ENCODE measurements around the gene RHCE. TPM values are rescaled to one million over a fixed set of nuclear protein-coding genes. Genes with fewer than 3 reads are reported as not detected.
"Not testable (repeated sequence)": the region's sequence is repeated elsewhere in the genome, so short reads cannot be mapped to it uniquely, and the experiment has no call there.

Gene RHCE
- total RNA-seq (2014; rRNA removed; shearing (Covaris generic)), result 0.62 and 0.70 TPM in 2 replicates

DNA sequence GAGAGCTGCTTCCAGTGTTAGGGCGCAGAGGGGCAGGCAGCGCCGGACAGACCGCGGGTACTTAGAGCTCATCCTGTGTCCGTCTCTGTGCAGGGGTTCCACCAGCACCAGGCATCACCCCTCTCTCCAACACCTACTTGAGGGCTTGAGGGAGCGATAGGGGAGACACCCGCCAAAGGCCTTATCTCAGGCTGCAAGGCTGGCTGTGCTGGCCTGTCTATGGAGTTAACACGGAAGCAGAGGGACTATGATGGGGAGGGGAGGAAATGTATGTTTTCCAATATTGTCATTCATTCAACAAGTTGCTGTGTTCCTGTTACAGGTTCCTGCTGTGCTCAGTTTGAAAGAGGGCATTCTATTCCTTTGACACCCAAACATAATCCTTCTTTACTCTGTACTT lies at the start of gene RHCE:
Gene RHCE, minus strand, starts transcription at position 111 of the 400 bp plus-strand sequence. Its CDS starts 39 bp downstream, at position 72.
- not testable (repeated sequence) for DNase-seq

GRCh38 chr1:25469177-25469576 lies 48.6 kb upstream of the RHCE start:
- no peak for DNase-seq
- H3K4me3 ChIP-seq (ENCODE audit: insufficient read depth, low read depth, low read length), result no peak overlapping the region
- H3K27me3 ChIP-seq (ENCODE audit: control insufficient read depth, insufficient read depth, low read length), result no peaks in the 10 kb centered on the region
- H3K36me3 ChIP-seq (replicated peaks; ENCODE audit: control insufficient read depth, insufficient read depth, low read length), result no peaks in the 10 kb centered on the region

More for the DNA sequence above, at the start of gene RHCE:
- H3K4me3 ChIP-seq (ENCODE audit: insufficient read depth, low read depth, low read length); H3K36me3 ChIP-seq (replicated peaks; ENCODE audit: control insufficient read depth, insufficient read depth, low read length); H3K27me3 ChIP-seq (ENCODE audit: control insufficient read depth, insufficient read depth, low read length): not testable (repeated sequence)

GRCh38 chr1:25468033-25468432 lies 47.4 kb upstream of the RHCE start:
- no peak for DNase-seq
- Histone ChIP-seq H3K4me3 (ENCODE audit: insufficient read depth, low read depth, low read length) (no peak overlapping the region), H3K27me3 (ENCODE audit: control insufficient read depth, insufficient read depth, low read length) (no peaks in the 10 kb centered on the region), H3K36me3 (replicated peaks; ENCODE audit: control insufficient read depth, insufficient read depth, low read length) (no peaks in the 10 kb centered on the region)

GRCh38 chr1:25467616-25468015 lies 47.0 kb upstream of the RHCE start:
- DNase-seq, result no peak
- Histone ChIP-seq H3K36me3 (replicated peaks; ENCODE audit: control insufficient read depth, insufficient read depth, low read length) (no peaks in the 10 kb centered on the region), H3K4me3 (ENCODE audit: insufficient read depth, low read depth, low read length) (no peak overlapping the region), H3K27me3 (ENCODE audit: control insufficient read depth, insufficient read depth, low read length) (no peaks in the 10 kb centered on the region)

DNA sequence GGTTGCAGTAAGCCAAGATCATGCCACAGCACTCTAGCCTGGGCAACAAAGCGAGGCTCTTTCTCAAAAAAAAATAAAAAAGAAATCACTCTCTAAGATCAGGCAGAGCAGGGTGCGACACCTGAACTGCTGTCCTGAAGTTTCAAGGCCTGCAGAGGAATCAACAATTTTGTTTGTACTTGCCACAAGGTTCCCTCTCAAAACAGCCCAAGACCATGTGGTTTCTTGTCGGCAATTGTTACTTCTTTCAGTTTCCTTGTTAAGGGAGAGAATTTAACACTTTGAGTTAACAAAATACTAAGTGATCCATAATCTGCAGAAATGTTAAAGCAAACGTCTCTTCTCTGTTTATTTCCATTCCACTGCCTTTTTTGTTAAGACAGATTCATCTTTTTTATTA lies 46.6 kb upstream of the RHCE start:
- Histone ChIP-seq H3K27me3 (ENCODE audit: control insufficient read depth, insufficient read depth, low read length) (no peaks in the 10 kb centered on the region), H3K4me3 (ENCODE audit: insufficient read depth, low read depth, low read length) (no peak overlapping the region), H3K36me3 (replicated peaks; ENCODE audit: control insufficient read depth, insufficient read depth, low read length) (no peaks in the 10 kb centered on the region)
- no peak for DNase-seq

DNA sequence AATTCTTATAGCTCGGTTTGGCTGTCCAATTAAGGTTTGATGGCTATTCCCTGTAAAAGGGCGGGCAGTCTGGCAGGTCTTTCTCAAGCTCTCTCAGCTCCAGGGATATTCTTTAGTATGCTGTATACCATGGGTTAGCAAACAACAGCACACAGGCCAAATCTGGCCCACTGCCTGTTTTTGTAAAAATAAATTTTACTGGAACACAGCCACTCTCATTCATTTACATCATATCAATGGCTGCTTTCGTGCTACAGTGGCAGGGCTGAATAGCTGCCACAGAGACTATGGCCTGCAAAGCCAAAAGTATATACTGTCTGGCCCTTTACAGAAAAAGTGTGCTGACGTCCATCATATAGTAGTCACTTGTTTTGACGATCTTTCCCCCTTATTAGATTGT lies 42.1 kb upstream of the RHCE start:
- DNase-seq, result no peak
- H3K36me3 ChIP-seq (replicated peaks; ENCODE audit: control insufficient read depth, insufficient read depth, low read length), result peaks cover 4% of the 10 kb centered on the region
- no peak overlapping the region for H3K4me3 ChIP-seq (ENCODE audit: insufficient read depth, low read depth, low read length)
- no peaks in the 10 kb centered on the region for H3K27me3 ChIP-seq (ENCODE audit: control insufficient read depth, insufficient read depth, low read length)

- Histone ChIP-seq H3K4me3 (ENCODE audit: insufficient read depth, low read depth, low read length) (no peak overlapping the region), H3K36me3 (replicated peaks; ENCODE audit: control insufficient read depth, insufficient read depth, low read length) (peaks cover 4% of the 10 kb centered on the region), H3K27me3 (ENCODE audit: control insufficient read depth, insufficient read depth, low read length) (no peaks in the 10 kb centered on the region)
- DNase-seq, result no peak
These were observed 41.2 kb upstream of the RHCE start for GRCh38 chr1:25461849-25462248.

GRCh38 chr1:25460816-25461215 lies 40.2 kb upstream of the RHCE start:
- DNase-seq; H3K36me3 ChIP-seq (replicated peaks; ENCODE audit: control insufficient read depth, insufficient read depth, low read length); H3K27me3 ChIP-seq (ENCODE audit: control insufficient read depth, insufficient read depth, low read length); H3K4me3 ChIP-seq (ENCODE audit: insufficient read depth, low read depth, low read length): not testable (repeated sequence)

DNA sequence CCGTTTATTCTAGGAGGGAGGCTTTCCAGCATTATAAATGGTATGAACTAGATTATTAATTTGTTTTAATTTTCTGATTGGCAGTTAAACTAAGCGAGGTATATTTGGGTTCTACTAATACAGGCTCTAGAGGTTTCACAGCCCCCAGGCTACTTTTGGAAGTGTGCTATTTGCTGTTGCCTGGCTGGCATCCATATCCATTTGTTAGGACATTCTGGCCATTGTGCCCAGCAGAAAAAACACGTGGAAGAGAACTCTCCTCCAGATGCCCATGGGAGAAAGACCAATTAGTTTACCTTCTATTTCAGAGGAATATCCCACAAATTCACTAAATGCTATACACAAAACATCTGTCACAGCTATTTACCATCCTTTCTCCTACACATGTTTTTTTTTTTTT lies 39.4 kb upstream of the RHCE start:
- no peak for DNase-seq
- Histone ChIP-seq H3K4me3 (ENCODE audit: insufficient read depth, low read depth, low read length) (no peak overlapping the region), H3K36me3 (replicated peaks; ENCODE audit: control insufficient read depth, insufficient read depth, low read length) (peaks cover 4% of the 10 kb centered on the region), H3K27me3 (ENCODE audit: control insufficient read depth, insufficient read depth, low read length) (no peaks in the 10 kb centered on the region)

DNA sequence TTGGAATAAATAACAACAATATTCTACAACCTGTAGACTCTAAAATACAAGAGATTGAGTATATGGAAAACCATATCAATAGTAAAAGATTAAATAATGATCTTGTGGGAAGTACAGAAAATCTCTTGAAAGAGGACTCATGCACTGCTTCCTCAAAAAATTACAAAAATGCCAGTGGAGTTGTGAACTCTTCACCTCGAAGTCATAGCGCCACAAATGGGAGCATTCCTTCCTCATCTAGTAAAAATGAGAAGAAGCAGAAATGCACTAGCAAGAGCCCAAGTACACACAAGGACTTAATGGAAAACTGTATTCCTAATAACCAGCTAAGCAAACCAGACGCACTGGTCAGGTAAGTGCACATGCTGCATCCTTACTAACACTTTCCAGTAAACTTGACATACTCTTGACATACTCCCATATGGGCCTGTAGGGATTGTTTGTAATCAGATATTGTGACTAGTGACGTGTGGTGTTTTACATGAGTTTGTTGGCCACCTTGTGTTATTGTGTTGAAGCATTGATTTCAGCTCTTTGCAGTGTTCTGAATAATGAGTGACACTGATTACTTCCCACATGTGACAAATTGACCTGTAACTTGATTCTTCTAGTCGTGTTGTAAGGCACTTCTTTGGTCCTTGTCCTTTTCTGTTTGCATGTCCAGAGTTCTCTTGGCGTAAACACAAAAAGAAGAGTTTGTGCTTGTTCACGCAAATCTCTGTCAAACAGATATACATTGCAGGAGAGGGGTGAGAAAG lies 38.1 kb upstream of the RHCE start:
- H3K27me3 ChIP-seq (ENCODE audit: control insufficient read depth, insufficient read depth, low read length), result no peaks in the 10 kb centered on the region
- DNase-seq, result no peak
- H3K36me3 ChIP-seq (replicated peaks; ENCODE audit: control insufficient read depth, insufficient read depth, low read length), result peaks cover 4% of the 10 kb centered on the region
- no peak overlapping the region for H3K4me3 ChIP-seq (ENCODE audit: insufficient read depth, low read depth, low read length)

GRCh38 chr1:25456502-25456901 lies 35.9 kb upstream of the RHCE start:
- Histone ChIP-seq H3K36me3 (replicated peaks; ENCODE audit: control insufficient read depth, insufficient read depth, low read length) (peaks cover 4% of the 10 kb centered on the region), H3K4me3 (ENCODE audit: insufficient read depth, low read depth, low read length) (no peak overlapping the region), H3K27me3 (ENCODE audit: control insufficient read depth, insufficient read depth, low read length) (no peaks in the 10 kb centered on the region)
- DNase-seq, result no peak

GRCh38 chr1:25451908-25452307 lies 31.3 kb upstream of the RHCE start:
- Histone ChIP-seq H3K27me3 (ENCODE audit: control insufficient read depth, insufficient read depth, low read length) (no peaks in the 10 kb centered on the region), H3K36me3 (replicated peaks; ENCODE audit: control insufficient read depth, insufficient read depth, low read length) (no peaks in the 10 kb centered on the region), H3K4me3 (ENCODE audit: insufficient read depth, low read depth, low read length) (no peak overlapping the region)
- no peak for DNase-seq

GRCh38 chr1:25450891-25451290 lies 30.3 kb upstream of the RHCE start:
- no peak for DNase-seq

GRCh38 chr1:25447547-25447946 lies 26.9 kb upstream of the RHCE start:
- no peak for DNase-seq
- Histone ChIP-seq H3K36me3 (replicated peaks; ENCODE audit: control insufficient read depth, insufficient read depth, low read length) (no peaks in the 10 kb centered on the region), H3K27me3 (ENCODE audit: control insufficient read depth, insufficient read depth, low read length) (no peaks in the 10 kb centered on the region), H3K4me3 (ENCODE audit: insufficient read depth, low read depth, low read length) (no peak overlapping the region)

More at GRCh38 chr1:25450891-25451290, 30.3 kb upstream of the RHCE start:
- Histone ChIP-seq H3K27me3 (ENCODE audit: control insufficient read depth, insufficient read depth, low read length) (no peaks in the 10 kb centered on the region), H3K36me3 (replicated peaks; ENCODE audit: control insufficient read depth, insufficient read depth, low read length) (no peaks in the 10 kb centered on the region), H3K4me3 (ENCODE audit: insufficient read depth, low read depth, low read length) (no peak overlapping the region)

DNA sequence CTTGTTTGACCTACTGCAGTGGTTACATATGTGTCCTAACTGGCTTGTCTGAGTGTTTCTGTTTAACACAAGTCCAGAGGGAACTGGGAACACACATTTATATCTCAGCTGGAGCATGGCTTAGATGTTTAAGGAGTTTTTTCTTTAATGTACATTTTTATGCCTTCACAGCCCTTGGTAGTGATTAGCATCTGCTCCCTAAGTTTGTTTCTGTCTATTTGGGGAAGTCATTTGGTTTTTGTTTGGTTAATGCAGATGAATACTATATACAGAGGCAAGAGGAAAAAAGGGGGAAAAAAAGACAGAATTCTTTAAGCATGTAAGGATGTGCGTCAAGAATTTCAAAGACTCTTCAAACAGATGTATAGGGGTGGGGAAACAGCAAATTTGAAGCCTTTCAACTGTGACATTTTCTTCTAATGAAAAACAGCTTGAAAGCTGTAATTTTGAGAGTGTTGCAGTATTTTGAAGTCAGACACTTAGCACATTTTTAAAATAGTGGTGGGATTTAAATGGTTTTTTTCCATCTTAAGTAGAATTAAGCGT lies 25.4 kb upstream of the RHCE start:
- Histone ChIP-seq H3K27me3 (ENCODE audit: control insufficient read depth, insufficient read depth, low read length) (no peaks in the 10 kb centered on the region), H3K36me3 (replicated peaks; ENCODE audit: control insufficient read depth, insufficient read depth, low read length) (no peaks in the 10 kb centered on the region), H3K4me3 (ENCODE audit: insufficient read depth, low read depth, low read length) (no peak overlapping the region)
- no peak for DNase-seq
